ENCODE measurements around the gene CFAP74.

The CFAP74 gene

GRCh38 chr1:1917304-1917976 lies 86.1 kb downstream of the CFAP74 start:
- DNase-seq (ENCODE audit: low spot score) = no peak

- no peak for DNase-seq (ENCODE audit: low spot score)
These were observed 86.7 kb downstream of the CFAP74 start for GRCh38 chr1:1916851-1917251.

GRCh38 chr1:1915911-1916840 lies 87.4 kb downstream of the CFAP74 start:
- DNase-seq (ENCODE audit: low spot score) = no peak

GRCh38 chr1:1914971-1915692 lies 88.5 kb downstream of the CFAP74 start, which contains the start of gene CALML6:
CALML6 (plus strand) TSS chr1:1915260; CDS start chr1:1915281, 21 bp downstream.
- DNase-seq (ENCODE audit: low spot score) = no peak

GRCh38 chr1:1914101-1914970 lies 89.2 kb downstream of the CFAP74 start:
- DNase-seq (ENCODE audit: low spot score) = no peak

GRCh38 chr1:1911350-1912041 lies 92.1 kb downstream of the CFAP74 start:
- no peak for DNase-seq (ENCODE audit: low spot score)

GRCh38 chr1:1910651-1911331 lies 92.8 kb downstream of the CFAP74 start:
- DNase-seq (ENCODE audit: low spot score) = no peak

GRCh38 chr1:1910033-1910465 lies 93.5 kb downstream of the CFAP74 start:
- no peak for DNase-seq (ENCODE audit: low spot score)

- no peak for DNase-seq (ENCODE audit: low spot score)
These were observed 95.1 kb downstream of the CFAP74 start for GRCh38 chr1:1908506-1908791.

GRCh38 chr1:1907098-1907736 lies 96.4 kb downstream of the CFAP74 start:
- DNase-seq (ENCODE audit: low spot score) = no peak

- DNase-seq (ENCODE audit: low spot score) = peak; percentile 92
These were observed 97.1 kb downstream of the CFAP74 start for GRCh38 chr1:1906185-1907097.

- no peak for DNase-seq (ENCODE audit: low spot score)
These were observed 100.4 kb downstream of the CFAP74 start for GRCh38 chr1:1903224-1903623.

- DNase-seq (ENCODE audit: low spot score) = no peak
These were observed 101.8 kb downstream of the CFAP74 start for GRCh38 chr1:1901641-1902294.

- no peak for DNase-seq (ENCODE audit: low spot score)
These were observed 102.5 kb downstream of the CFAP74 start for GRCh38 chr1:1900883-1901640.

GRCh38 chr1:1899967-1900327 lies 103.6 kb downstream of the CFAP74 start:
- DNase-seq (ENCODE audit: low spot score) = no peak

GRCh38 chr1:1899266-1899966 lies 104.2 kb downstream of the CFAP74 start:
- DNase-seq (ENCODE audit: low spot score) = no peak

All from GM03348 (cell line).